Skeletal muscle tissue (tissue), 4 donors: ENCODE measurements around the gene DLGAP1. TPM values are rescaled to one million over a fixed set of nuclear protein-coding genes. Genes with fewer than 3 reads are reported as not detected.

ENCODE experiments used
- H3K27ac ChIP-seq: one replicate; pipeline ENCODE4 v1.7.0; 2013; ENCODE audit warnings: mild to moderate bottlenecking, low read depth, low read length, inconsistent platforms
- H3K27me3 ChIP-seq, 3 donors: one replicate each; pipeline ENCODE4 v1.7.0; 2013; ENCODE audit warnings: low read length in 3 of 3; ENCODE audit not compliant: control insufficient read depth in 3 of 3, insufficient read depth in 3 of 3
- H3K36me3 ChIP-seq, 3 donors: one replicate each; pipeline ENCODE4 v1.7.0; 2013; ENCODE audit warnings: low read length in 3 of 3; ENCODE audit not compliant: control insufficient read depth in 3 of 3, insufficient read depth in 3 of 3
- H3K4me1 ChIP-seq, 3 donors: one replicate each; pipeline ENCODE4 v1.7.0; 2013; ENCODE audit warnings: low read length in 3 of 3, mild to moderate bottlenecking in 3 of 3; ENCODE audit not compliant: control insufficient read depth in 3 of 3, insufficient read depth in 3 of 3
- H3K4me3 ChIP-seq, 3 donors: one replicate each; pipeline ENCODE4 v1.7.0; 2013; ENCODE audit warnings: low read length in 3 of 3
- H3K9ac ChIP-seq, 3 donors: one replicate each; pipeline ENCODE4 v1.7.0; 2013; ENCODE audit warnings: low read length in 3 of 3, mild to moderate bottlenecking in 3 of 3, moderate library complexity in 2 of 3, low read depth in 1 of 3
- H3K9me3 ChIP-seq, 3 donors: one replicate each; pipeline ENCODE4 v1.7.0; 2013; ENCODE audit warnings: low read length in 3 of 3; ENCODE audit not compliant: control insufficient read depth in 3 of 3
- total RNA-seq: library from RNA; depleted of rRNA; stranded (reverse); fragments of >200 nt; gene quantifications from one replicate; pipeline ENCODE4 v1.2.3, GENCODE V29; 2014
- donor health status: Osteomylitis.

Gene DLGAP1
- total RNA-seq, 1 donor from 2014 or later = 0.52 TPM

DNA sequence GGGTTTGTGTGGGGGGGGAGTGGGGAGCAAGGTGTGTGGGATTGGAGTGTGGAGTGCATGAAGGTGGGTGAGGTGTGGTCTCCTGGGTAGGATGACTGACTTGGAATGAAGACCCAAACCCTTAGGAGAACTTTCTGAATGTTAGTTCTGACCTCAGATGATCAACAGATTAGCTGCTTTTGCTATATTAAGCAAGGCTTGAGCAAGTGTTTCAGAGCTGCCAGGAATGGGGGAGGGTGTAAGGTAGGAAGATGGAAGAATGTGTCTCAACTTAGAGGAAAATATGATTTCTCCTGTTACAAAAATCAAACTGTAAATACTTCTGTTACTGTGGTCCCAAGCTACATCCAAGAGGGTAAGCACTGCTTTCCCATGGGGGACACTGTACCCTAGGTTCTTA, 731.6 kb downstream of the DLGAP1 start:
- H3K9ac ChIP-seq = no peak overlapping the region

DNA sequence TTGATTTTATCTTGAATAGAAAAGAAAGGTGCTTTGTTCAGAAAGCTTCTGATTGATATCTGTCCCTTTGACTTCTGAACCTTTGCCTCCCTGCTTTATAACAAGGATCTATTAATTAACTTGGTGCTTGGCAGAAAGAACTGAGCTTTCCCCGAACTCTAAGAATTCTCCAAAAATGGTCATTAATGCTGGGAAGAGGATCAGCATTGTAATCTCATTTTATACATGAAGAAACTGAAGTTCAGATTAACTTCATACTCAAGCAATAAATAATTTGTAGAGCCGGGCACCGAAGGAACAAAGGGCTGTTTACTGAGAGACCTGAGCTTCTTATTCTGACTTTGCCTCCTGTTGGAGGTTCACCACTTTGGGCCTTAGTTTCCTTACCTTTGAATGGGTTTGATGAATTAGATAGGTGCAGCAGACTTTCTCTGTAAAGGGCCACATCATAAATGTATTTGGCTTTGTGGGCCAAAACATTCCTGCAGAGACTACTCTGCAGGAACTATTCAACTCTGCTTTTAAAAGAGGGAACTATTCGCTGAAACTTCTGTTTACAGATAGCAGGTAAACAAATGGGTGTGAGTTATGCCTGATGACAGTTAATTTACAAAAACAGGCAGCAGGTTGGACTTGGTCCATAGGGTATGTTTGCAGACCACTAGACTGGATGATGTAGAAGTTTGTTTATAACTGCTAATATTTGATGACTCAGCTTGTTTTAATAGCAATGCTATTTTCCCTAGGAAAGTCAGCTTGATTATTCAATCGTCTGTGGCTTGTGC, 732.3 kb downstream of the DLGAP1 start:
- H3K36me3 ChIP-seq = no peaks in the 10 kb centered on the region
- H3K27ac ChIP-seq = no peak overlapping the region
- peaks cover 0 to 4% (median 0%) of the 10 kb centered on the region in 3 donors for H3K4me1 ChIP-seq
- H3K9ac ChIP-seq = no peak overlapping the region
- no peaks in the 10 kb centered on the region for H3K9me3 ChIP-seq
- no peak overlapping the region for H3K4me3 ChIP-seq
- H3K27me3 ChIP-seq = no peaks in the 10 kb centered on the region

More for the DNA sequence above, 731.6 kb downstream of the DLGAP1 start:
- H3K4me1 ChIP-seq = peaks cover 0 to 4% (median 0%) of the 10 kb centered on the region in 3 donors
- no peaks in the 10 kb centered on the region for H3K9me3 ChIP-seq
- no peaks in the 10 kb centered on the region for H3K36me3 ChIP-seq
- no peak overlapping the region for H3K27ac ChIP-seq
- no peaks in the 10 kb centered on the region for H3K27me3 ChIP-seq
- no peak overlapping the region for H3K4me3 ChIP-seq

DNA sequence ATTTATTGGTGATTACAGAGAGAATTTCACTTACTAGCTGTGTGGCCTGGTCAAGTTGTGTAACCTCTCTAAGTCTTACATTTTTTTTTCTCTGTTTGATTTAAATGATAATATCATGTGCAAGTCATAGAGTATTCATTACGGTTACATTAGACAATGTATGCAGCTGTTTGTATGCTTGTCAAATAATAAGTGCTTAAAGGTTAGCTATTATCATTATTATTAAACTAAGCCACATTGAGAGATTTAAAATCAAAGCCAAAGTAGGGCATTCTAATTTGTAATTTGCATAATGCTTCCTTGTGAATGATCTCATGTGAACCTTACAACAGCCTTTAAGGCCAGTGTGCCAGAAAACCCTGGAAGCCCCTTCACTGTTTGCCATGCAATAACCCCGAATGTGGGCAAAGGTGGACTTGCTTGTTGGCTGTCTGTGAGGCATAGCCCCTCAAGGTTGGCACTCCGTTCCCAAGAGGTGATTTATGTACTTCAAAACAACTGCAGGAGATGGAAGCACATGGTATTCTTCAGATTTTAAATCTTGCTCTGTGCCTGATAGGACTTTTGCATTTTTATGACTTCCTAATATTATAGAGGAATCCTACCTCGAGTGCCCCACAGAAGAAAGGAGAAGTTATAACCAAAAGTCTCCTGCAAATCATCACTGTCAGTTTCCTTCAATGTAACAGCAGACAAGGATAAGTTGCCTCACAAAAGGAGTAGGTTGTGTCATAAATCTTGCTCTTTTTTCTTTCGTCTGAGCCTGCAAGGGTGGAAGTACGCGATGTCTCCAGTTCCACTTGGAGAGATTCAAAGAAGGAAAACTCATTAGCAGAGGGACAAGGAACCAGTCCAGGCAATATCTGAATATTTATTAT, 733.1 kb downstream of the DLGAP1 start:
- Histone ChIP-seq H3K9ac (no peak overlapping the region), H3K36me3 (no peaks in the 10 kb centered on the region), H3K4me1 (peaks cover 0 to 4% (median 0%) of the 10 kb centered on the region in 3 donors), H3K27ac (no peak overlapping the region), H3K9me3 (no peaks in the 10 kb centered on the region), H3K27me3 (no peaks in the 10 kb centered on the region), H3K4me3 (no peak overlapping the region)

DNA sequence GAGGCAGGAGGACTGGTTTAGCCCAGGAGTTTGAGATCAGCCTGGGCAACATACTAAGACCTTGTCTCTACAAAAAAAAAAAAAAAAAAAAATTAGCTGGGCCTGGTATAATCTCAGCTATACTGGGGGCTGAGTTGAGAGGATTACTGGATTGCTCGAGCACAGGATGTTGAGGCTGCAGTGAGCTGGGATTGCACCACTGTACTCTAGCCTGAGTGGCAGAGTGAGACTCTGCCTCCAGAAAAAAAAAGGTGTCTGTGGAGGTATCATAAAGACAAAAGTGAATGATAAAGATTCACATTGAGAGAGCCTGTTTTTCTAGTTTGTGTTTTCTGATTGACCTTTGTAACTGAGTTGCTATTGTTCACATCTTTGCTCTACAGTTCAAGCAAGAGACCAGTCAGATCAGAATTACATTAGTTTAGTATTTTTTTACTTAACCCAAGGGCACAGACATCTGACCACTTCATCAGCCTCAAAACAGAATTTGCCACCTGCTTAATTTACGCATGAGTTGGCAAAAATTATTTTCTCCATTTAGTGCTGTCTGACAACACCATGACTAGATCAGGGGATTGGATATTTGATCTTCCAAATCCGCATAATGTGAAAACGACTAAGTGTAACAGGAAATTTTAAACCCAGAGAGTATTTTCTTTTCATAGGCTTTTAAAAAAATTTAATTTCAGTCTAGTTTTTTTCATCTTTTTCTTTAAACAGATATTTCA, 734.1 kb downstream of the DLGAP1 start:
- Histone ChIP-seq H3K9ac (no peak overlapping the region), H3K9me3 (no peaks in the 10 kb centered on the region), H3K4me3 (no peak overlapping the region), H3K36me3 (no peaks in the 10 kb centered on the region), H3K4me1 (peaks cover 0 to 4% (median 0%) of the 10 kb centered on the region in 3 donors), H3K27me3 (no peaks in the 10 kb centered on the region), H3K27ac (no peak overlapping the region)

DNA sequence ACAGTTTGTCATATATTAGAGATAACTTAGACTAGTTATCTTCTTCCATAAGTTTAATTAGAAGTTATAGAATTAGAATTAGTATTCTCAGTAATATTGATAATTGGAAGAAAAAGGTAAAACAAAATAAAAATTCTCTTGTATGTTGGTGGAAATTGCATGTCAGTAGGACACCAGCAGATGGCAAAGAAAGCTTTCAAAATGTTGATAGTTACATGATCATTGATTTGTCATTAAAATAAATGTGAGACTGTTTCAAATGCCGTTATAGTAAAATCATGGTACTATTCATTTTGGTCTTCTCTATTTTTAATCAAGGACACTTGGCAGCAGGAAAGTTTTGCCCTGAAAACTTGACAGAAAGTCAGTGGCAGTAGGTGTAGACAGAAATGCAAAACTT, 734.9 kb downstream of the DLGAP1 start:
- Histone ChIP-seq H3K9ac (no peak overlapping the region), H3K27ac (no peak overlapping the region), H3K27me3 (no peaks in the 10 kb centered on the region), H3K36me3 (no peaks in the 10 kb centered on the region), H3K4me1 (peaks cover 0 to 4% (median 0%) of the 10 kb centered on the region in 3 donors), H3K9me3 (no peaks in the 10 kb centered on the region), H3K4me3 (no peak overlapping the region)

DNA sequence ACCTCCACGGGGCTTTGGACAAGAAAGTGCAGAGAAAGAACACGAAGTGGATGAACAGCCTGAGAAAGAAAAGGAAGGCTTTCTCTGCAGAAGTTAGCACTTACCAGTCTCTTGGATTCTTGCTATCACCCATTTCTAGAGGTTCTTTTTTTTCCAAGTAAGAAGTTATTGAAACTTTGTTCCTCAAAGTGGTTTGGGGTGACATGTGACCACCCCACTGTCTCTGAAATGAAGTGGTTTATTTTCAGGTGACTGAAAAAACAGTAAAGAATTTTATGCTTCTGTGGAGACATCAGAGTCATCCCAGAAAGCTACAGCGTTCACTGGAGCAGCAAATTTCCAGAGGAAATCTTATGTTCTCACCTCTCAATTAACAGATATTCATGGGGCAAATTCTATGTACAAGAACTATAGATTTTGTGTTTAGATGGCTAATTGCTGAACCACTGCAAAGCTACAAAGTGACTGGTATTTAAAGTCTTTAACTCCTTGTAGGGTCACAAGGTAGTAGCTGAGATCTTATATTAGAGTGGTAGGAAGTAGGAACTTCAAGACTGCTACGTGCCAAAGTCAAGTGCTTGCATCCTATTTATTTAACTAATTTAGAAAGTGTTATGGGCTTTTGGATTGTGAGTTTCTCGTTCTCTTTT, 737.6 kb downstream of the DLGAP1 start:
- no peaks in the 10 kb centered on the region for H3K9me3 ChIP-seq
- no peaks in the 10 kb centered on the region for H3K4me1 ChIP-seq
- H3K9ac ChIP-seq = no peak overlapping the region
- H3K27me3 ChIP-seq = no peaks in the 10 kb centered on the region
- H3K36me3 ChIP-seq = no peaks in the 10 kb centered on the region
- no peak overlapping the region for H3K27ac ChIP-seq
- no peak overlapping the region for H3K4me3 ChIP-seq

DNA sequence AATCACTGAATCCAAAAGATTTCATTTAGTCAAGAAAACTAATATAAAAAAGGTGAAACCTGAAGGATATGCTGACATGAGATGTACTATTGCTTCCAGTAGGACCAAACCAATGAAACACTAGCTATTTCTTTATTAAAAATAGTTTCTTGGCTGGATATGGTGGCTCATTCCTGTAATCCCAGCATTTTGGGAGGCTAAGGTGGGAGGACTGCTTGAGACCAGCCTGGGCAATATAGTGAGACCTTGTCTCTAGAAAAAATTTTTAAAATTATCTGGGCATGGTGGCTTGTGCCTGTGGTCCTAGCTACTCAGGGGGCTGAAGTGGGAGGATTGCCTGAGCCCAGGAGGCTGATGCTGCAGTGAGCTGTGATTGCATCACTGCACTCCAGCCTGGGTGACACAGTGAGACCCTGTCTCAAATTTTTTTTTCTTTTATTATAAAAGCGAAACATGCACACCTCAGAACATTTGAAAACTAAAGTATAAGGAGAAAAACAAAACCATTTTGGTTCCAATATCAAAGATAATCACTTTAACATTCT, 738.9 kb downstream of the DLGAP1 start:
- no peak overlapping the region for H3K27ac ChIP-seq
- H3K9ac ChIP-seq = no peak overlapping the region
- H3K27me3 ChIP-seq = no peaks in the 10 kb centered on the region
- no peaks in the 10 kb centered on the region for H3K4me1 ChIP-seq
- H3K36me3 ChIP-seq = no peaks in the 10 kb centered on the region
- H3K9me3 ChIP-seq = no peaks in the 10 kb centered on the region
- H3K4me3 ChIP-seq = no peak overlapping the region

DNA sequence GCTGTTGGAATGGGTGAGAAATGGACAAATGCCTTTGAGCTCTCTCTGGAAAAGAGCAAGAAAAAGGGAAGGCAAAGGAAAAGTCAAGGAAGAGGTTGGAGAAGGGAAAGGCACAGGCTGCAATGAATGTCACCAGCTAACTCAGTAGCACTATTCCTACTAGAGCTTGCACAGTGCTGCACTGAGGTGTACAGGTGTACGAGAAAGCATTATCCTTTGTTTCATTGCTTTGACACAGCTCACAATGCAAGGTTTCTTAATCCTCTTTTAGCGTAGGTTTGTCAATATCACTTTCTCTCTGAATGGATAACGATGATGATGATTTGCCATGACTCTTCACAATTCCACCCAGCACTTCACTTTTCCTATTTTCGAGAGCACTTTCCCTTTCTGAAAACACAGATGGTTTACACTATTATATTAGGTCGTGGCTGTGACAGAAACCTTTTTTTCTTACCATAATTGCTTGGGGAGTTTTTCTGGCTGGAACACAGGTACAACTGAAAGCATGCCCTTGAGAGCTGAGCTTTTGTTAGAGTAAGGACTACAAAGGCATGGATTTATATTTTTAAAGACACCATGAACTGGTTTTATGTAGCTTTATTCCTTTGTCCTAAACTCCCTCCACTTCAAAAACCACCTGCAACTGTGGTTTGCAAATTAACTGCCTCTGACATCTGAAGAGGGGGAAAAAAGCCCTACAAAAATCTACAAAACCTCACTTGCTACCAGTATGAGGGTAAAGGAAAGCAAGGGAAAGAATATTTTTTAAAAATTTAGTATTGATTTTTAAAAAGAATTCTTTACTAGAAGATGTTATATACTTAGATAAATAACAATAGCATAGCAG, 739.7 kb downstream of the DLGAP1 start:
- Histone ChIP-seq H3K27ac (no peak overlapping the region), H3K9ac (no peak overlapping the region), H3K4me1 (no peaks in the 10 kb centered on the region), H3K27me3 (no peaks in the 10 kb centered on the region), H3K4me3 (no peak overlapping the region), H3K36me3 (no peaks in the 10 kb centered on the region), H3K9me3 (no peaks in the 10 kb centered on the region)

DNA sequence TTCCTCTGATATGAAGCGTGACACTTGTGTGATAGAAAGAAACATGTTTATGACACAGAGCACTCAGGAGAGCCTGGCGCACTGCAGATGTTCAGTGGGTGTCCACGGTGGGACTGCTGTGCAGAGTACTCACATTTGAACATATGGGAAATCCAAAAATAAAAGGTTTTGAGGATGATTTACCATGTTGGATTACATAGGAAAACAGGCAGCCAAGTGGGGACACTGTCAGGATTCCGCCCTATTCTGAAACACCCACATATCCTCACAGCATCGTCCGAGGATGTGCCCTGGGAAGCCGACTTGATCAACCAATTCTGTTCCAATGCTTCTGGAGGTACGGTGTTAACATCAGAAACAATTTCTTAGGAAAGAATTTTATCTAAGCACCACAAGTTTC, 741.4 kb downstream of the DLGAP1 start:
- Histone ChIP-seq H3K4me1 (no peaks in the 10 kb centered on the region), H3K4me3 (no peak overlapping the region), H3K27ac (no peak overlapping the region), H3K36me3 (no peaks in the 10 kb centered on the region), H3K27me3 (no peaks in the 10 kb centered on the region), H3K9ac (no peak overlapping the region), H3K9me3 (no peaks in the 10 kb centered on the region)
